Liver (tissue), 9 donors: Measurements from ENCODE around the gene MCF2L2. TPM values are rescaled to one million over a fixed set of nuclear protein-coding genes. Genes with fewer than 3 reads are reported as not detected.

Experiments used
- DNase-seq: peaks from one replicate; pipeline ENCODE4 v3.0.0-alpha.2; 2017; ENCODE audit warnings: low spot score
- H3K27ac ChIP-seq, 2 donors: one replicate each; pipeline ENCODE4 v1.7.0; 2013; ENCODE audit warnings: inconsistent platforms in 2 of 2, low read length in 2 of 2, control low read depth in 1 of 2, low read depth in 1 of 2, mild to moderate bottlenecking in 1 of 2
- H3K27me3 ChIP-seq, 4 donors: one replicate each; pipeline versions ENCODE4 v1.6.1 to v1.7.0; 2013; ENCODE audit warnings: low read length in 3 of 4, inconsistent platforms in 1 of 4, mild to moderate bottlenecking in 1 of 4, moderate library complexity in 1 of 4; ENCODE audit not compliant: control insufficient read depth in 4 of 4, insufficient read depth in 4 of 4
- H3K36me3 ChIP-seq, 4 donors: one replicate each; pipeline versions ENCODE4 v1.6.1 to v1.7.0; 2013; ENCODE audit warnings: low read length in 3 of 4, mild to moderate bottlenecking in 3 of 4, low read depth in 1 of 4, moderate library complexity in 1 of 4; ENCODE audit not compliant: control insufficient read depth in 4 of 4, insufficient read depth in 3 of 4
- H3K4me1 ChIP-seq, 4 donors: one replicate each; pipeline versions ENCODE4 v1.6.1 to v1.7.0; 2013; ENCODE audit warnings: low read length in 3 of 4, mild to moderate bottlenecking in 3 of 4, moderate library complexity in 1 of 4; ENCODE audit not compliant: control insufficient read depth in 4 of 4, insufficient read depth in 4 of 4
- H3K4me3 ChIP-seq, 3 donors: one replicate each; pipeline versions ENCODE4 v1.6.1 to v1.7.0; 2013; ENCODE audit warnings: low read length in 3 of 3, control low read depth in 1 of 3, low read depth in 1 of 3, mild to moderate bottlenecking in 1 of 3
- H3K9ac ChIP-seq, 2 donors: one replicate each; pipeline ENCODE4 v1.7.0; 2013; ENCODE audit warnings: low read length in 2 of 2, mild to moderate bottlenecking in 2 of 2, moderate library complexity in 2 of 2, control low read depth in 1 of 2, low read depth in 1 of 2
- H3K9me3 ChIP-seq, 4 donors: one replicate each; pipeline versions ENCODE4 v1.6.1 to v1.7.0; 2013; ENCODE audit warnings: low read length in 3 of 4; ENCODE audit not compliant: control insufficient read depth in 4 of 4
- EGR1 ChIP-seq, 2 donors: IDR thresholded peaks; 2 replicates each; pipeline ENCODE4 v1.6.1; 2016 to 2018; ENCODE audit warnings: antibody characterized with exemption in 2 of 2, low read depth in 2 of 2
- FOXA1 ChIP-seq: IDR thresholded peaks from 2 replicates; pipeline ENCODE4 v1.6.1; 2016; ENCODE audit warnings: antibody characterized with exemption
- FOXA2 ChIP-seq: IDR thresholded peaks from 2 replicates; pipeline ENCODE4 v1.6.1; 2016; ENCODE audit warnings: antibody characterized with exemption
- GABPA ChIP-seq, 2 donors: IDR thresholded peaks in 1 of 2; conservative IDR thresholded peaks in 1 of 2; 2 replicates each; pipeline ENCODE4 v1.6.1; 2016; ENCODE audit warnings: antibody characterized with exemption in 2 of 2, mild to moderate bottlenecking in 1 of 2, moderate library complexity in 1 of 2
- HNF4A ChIP-seq, 2 donors: conservative IDR thresholded peaks; 2 replicates each; pipeline ENCODE4 v1.6.1; 2016; ENCODE audit warnings: antibody characterized with exemption in 2 of 2, mild to moderate bottlenecking in 2 of 2
- HNF4G ChIP-seq: IDR thresholded peaks from 2 replicates; pipeline ENCODE4 v1.6.1; 2016; ENCODE audit warnings: antibody characterized with exemption
- JUND ChIP-seq, 2 donors: IDR thresholded peaks; 2 replicates each; pipeline ENCODE4 v1.6.1; 2016; ENCODE audit warnings: antibody characterized with exemption in 2 of 2
- NR2F2 ChIP-seq: IDR thresholded peaks from 2 replicates; pipeline ENCODE4 v1.6.1; 2016; ENCODE audit warnings: antibody characterized with exemption
- RAD21 ChIP-seq, 2 donors: IDR thresholded peaks; 2 replicates each; pipeline ENCODE4 v1.6.1; 2016; ENCODE audit warnings: antibody characterized with exemption in 2 of 2, mild to moderate bottlenecking in 2 of 2
- RXRA ChIP-seq, 2 donors: IDR thresholded peaks; 2 replicates each; pipeline ENCODE4 v1.6.1; 2017 to 2018; ENCODE audit warnings: antibody characterized with exemption in 2 of 2, mild to moderate bottlenecking in 1 of 2
- SP1 ChIP-seq: IDR thresholded peaks from 2 replicates; pipeline ENCODE4 v1.6.1; 2018; ENCODE audit warnings: antibody characterized with exemption, mild to moderate bottlenecking
- TAF1 ChIP-seq: conservative IDR thresholded peaks from 2 replicates; pipeline ENCODE4 v1.6.1; 2016; ENCODE audit warnings: antibody characterized with exemption, mild to moderate bottlenecking
- YY1 ChIP-seq: IDR thresholded peaks from 2 replicates; pipeline ENCODE4 v1.6.1; 2016; ENCODE audit warnings: antibody characterized with exemption, mild to moderate bottlenecking
- WGBS: extraction: QIAGEN DNeasy Blood & Tissue Kit; methylation state at CpG from one replicate; pipeline ENCODE4 v1.1.7; 2013; 5-methylcytosine and 5-hydroxymethylcytosine counted together
- polyA plus RNA-seq, 2 donors: library from polyadenylated mRNA; stranded (reverse) in 1 of 2; unstranded in 1 of 2; fragments of 200-250 nt in 1 of 2; fragments of >200 nt in 1 of 2; fragmentation: Nextera tagmentation in 1 of 2; extraction: Ambion mirVana in 1 of 2; gene quantifications; one replicate each; pipeline versions ENCODE4 v1.2.1 to v1.2.3, GENCODE V29; 2013 to 2015
- total RNA-seq, 2 donors: library from RNA; depleted of rRNA; stranded (reverse); fragments of >200 nt; gene quantifications; one replicate each; pipeline ENCODE4 v1.2.3, GENCODE V29; 2014
- TF ChIP-seq, protein P1 (sequence below): fragments of 150-350 bp; IDR thresholded peaks from 2 replicates; pipeline ENCODE4 v1.5.1; 2017; ENCODE audit warnings: improper control_type of control experiment, low read depth, low read length; ENCODE audit not compliant: missing input control
- TF ChIP-seq, protein P2 (sequence below): IDR thresholded peaks from 2 replicates; pipeline ENCODE4 v1.6.1; 2016; ENCODE audit warnings: antibody characterized with exemption
- TF ChIP-seq, protein P3 (sequence below): IDR thresholded peaks from 2 replicates; pipeline ENCODE4 v1.6.1; 2016; ENCODE audit warnings: antibody characterized with exemption
- TF ChIP-seq, protein P4 (sequence below): IDR thresholded peaks from 2 replicates; pipeline ENCODE4 v1.6.1; 2016; ENCODE audit warnings: antibody characterized with exemption, mild to moderate bottlenecking
- TF ChIP-seq, protein P5 (sequence below): IDR thresholded peaks from 2 replicates; pipeline ENCODE4 v1.6.1; 2016; ENCODE audit warnings: antibody characterized with exemption
- donor health status: healthy.
- donor health status: healthy.
- donor health status: healthy.
- donor health status: healthy.
- donor health status: healthy.

MCF2L2 gene
- total and polyA plus RNA-seq, 4 donors: 0.02 to 0.47 (median 0.17) TPM; not detected in 1

DNA sequence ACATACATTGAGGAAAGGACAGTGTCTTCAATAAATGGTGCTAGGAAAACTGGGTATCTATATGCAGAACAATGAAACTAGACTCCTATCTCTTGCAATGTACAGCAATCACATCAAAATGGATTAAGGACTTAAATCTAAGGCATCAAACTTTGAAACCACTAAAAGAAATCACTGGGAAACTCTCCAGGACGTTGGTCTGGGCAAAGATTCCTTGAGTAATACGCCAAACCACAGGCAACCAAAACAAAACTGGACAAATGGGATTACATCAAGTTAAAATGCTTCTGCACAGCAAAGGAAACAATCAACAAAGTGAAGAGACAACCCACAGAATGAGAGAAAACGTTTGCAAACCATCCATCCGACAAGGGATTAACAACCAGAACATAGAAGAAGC, 280.4 kb downstream of the MCF2L2 start:
- Histone ChIP-seq H3K4me1 (no peaks in the 10 kb centered on the region), H3K4me3 (no peak overlapping the region), H3K9ac (no peak overlapping the region), H3K27ac (no peak overlapping the region), H3K36me3 (no peaks in the 10 kb centered on the region), H3K27me3 (no peaks in the 10 kb centered on the region), H3K9me3 (no peaks in the 10 kb centered on the region)
- WGBS: 66% methylated on average over 4 of the region's 4 CpGs
- no peak for DNase-seq
- TF ChIP-seq, protein P1, sequence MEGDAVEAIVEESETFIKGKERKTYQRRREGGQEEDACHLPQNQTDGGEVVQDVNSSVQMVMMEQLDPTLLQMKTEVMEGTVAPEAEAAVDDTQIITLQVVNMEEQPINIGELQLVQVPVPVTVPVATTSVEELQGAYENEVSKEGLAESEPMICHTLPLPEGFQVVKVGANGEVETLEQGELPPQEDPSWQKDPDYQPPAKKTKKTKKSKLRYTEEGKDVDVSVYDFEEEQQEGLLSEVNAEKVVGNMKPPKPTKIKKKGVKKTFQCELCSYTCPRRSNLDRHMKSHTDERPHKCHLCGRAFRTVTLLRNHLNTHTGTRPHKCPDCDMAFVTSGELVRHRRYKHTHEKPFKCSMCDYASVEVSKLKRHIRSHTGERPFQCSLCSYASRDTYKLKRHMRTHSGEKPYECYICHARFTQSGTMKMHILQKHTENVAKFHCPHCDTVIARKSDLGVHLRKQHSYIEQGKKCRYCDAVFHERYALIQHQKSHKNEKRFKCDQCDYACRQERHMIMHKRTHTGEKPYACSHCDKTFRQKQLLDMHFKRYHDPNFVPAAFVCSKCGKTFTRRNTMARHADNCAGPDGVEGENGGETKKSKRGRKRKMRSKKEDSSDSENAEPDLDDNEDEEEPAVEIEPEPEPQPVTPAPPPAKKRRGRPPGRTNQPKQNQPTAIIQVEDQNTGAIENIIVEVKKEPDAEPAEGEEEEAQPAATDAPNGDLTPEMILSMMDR: no peak
- TF ChIP-seq GABPA (IDR thresholded peaks at IDR 0.05 in 1 of 2, conservative IDR thresholded peaks at IDR 0.05 in 1 of 2) (no peak), JUND (IDR thresholded peaks at IDR 0.05) (no peak), RXRA (IDR thresholded peaks at IDR 0.05) (no peak), RAD21 (IDR thresholded peaks at IDR 0.05) (no peak), SP1 (no peak), FOXA1 (no peak), HNF4A (conservative IDR thresholded peaks at IDR 0.05) (no peak), TAF1 (no peak), HNF4G (no peak), YY1 (no peak), EGR1 (IDR thresholded peaks at IDR 0.05; ENCODE audit: low read depth in 2 of 2) (no peak)
- TF ChIP-seq, protein P2, sequence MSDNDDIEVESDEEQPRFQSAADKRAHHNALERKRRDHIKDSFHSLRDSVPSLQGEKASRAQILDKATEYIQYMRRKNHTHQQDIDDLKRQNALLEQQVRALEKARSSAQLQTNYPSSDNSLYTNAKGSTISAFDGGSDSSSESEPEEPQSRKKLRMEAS: no peak
- TF ChIP-seq, protein P3, sequence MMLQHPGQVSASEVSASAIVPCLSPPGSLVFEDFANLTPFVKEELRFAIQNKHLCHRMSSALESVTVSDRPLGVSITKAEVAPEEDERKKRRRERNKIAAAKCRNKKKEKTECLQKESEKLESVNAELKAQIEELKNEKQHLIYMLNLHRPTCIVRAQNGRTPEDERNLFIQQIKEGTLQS: no peak
- TF ChIP-seq, protein P4, sequence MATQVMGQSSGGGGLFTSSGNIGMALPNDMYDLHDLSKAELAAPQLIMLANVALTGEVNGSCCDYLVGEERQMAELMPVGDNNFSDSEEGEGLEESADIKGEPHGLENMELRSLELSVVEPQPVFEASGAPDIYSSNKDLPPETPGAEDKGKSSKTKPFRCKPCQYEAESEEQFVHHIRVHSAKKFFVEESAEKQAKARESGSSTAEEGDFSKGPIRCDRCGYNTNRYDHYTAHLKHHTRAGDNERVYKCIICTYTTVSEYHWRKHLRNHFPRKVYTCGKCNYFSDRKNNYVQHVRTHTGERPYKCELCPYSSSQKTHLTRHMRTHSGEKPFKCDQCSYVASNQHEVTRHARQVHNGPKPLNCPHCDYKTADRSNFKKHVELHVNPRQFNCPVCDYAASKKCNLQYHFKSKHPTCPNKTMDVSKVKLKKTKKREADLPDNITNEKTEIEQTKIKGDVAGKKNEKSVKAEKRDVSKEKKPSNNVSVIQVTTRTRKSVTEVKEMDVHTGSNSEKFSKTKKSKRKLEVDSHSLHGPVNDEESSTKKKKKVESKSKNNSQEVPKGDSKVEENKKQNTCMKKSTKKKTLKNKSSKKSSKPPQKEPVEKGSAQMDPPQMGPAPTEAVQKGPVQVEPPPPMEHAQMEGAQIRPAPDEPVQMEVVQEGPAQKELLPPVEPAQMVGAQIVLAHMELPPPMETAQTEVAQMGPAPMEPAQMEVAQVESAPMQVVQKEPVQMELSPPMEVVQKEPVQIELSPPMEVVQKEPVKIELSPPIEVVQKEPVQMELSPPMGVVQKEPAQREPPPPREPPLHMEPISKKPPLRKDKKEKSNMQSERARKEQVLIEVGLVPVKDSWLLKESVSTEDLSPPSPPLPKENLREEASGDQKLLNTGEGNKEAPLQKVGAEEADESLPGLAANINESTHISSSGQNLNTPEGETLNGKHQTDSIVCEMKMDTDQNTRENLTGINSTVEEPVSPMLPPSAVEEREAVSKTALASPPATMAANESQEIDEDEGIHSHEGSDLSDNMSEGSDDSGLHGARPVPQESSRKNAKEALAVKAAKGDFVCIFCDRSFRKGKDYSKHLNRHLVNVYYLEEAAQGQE: no peak

- no peak overlapping the region for H3K27ac ChIP-seq
- 90% methylated on average over 1 of the region's 1 CpG for WGBS
- TF ChIP-seq, protein P5, sequence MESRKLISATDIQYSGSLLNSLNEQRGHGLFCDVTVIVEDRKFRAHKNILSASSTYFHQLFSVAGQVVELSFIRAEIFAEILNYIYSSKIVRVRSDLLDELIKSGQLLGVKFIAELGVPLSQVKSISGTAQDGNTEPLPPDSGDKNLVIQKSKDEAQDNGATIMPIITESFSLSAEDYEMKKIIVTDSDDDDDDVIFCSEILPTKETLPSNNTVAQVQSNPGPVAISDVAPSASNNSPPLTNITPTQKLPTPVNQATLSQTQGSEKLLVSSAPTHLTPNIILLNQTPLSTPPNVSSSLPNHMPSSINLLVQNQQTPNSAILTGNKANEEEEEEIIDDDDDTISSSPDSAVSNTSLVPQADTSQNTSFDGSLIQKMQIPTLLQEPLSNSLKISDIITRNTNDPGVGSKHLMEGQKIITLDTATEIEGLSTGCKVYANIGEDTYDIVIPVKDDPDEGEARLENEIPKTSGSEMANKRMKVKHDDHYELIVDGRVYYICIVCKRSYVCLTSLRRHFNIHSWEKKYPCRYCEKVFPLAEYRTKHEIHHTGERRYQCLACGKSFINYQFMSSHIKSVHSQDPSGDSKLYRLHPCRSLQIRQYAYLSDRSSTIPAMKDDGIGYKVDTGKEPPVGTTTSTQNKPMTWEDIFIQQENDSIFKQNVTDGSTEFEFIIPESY: no peak
- TF ChIP-seq FOXA2: no peak
- no peak for TF ChIP-seq HNF4G
- TF ChIP-seq, protein P2: no peak
- TF ChIP-seq RXRA (IDR thresholded peaks at IDR 0.05): no peak
- TF ChIP-seq SP1: no peak
- TF ChIP-seq, protein P4: no peak
- TF ChIP-seq GABPA (IDR thresholded peaks at IDR 0.05 in 1 of 2, conservative IDR thresholded peaks at IDR 0.05 in 1 of 2): no peak
- TF ChIP-seq FOXA1: no peak
- no peak for TF ChIP-seq TAF1
- TF ChIP-seq YY1: no peak
- TF ChIP-seq, protein P1: no peak
- no peak for TF ChIP-seq NR2F2
Observed at GRCh38 chr3:183144363-183144762, 284.1 kb downstream of the MCF2L2 start.

More at GRCh38 chr3:183144363-183144762, 284.1 kb downstream of the MCF2L2 start:
- no peak overlapping the region for H3K9ac ChIP-seq
- H3K4me1 ChIP-seq: no peaks in the 10 kb centered on the region
- no peaks in the 10 kb centered on the region for H3K9me3 ChIP-seq
- peaks cover 0 to 4% (median 0%) of the 10 kb centered on the region in 4 donors for H3K27me3 ChIP-seq
- no peak overlapping the region for H3K4me3 ChIP-seq
- no peak for DNase-seq
- no peaks in the 10 kb centered on the region for H3K36me3 ChIP-seq
